CD14-positive monocyte (primary cell): Measurements from ENCODE around the gene SPINT2. TPM values are rescaled to one million over a fixed set of nuclear protein-coding genes. Genes with fewer than 3 reads are reported as not detected.
A peak's percentile ranks its signal among the peaks of the same experiment; 100 is the strongest.

Experiments
- DNase-seq, 3 donors: peaks; one replicate each; pipeline ENCODE4 v3.0.0-alpha.2; 2011 to 2022
- H2AFZ ChIP-seq: 2 replicates; pipeline ENCODE4 v1.6.0; 2012; ENCODE audit warnings: mild to moderate bottlenecking, low read depth, low read length, inconsistent platforms; ENCODE audit not compliant: insufficient read depth, poor library complexity, severe bottlenecking
- H3K27ac ChIP-seq, 2 donors: 1 replicate in 1 of 2; 2 replicates in 1 of 2; pipeline ENCODE4 v1.5.1; 2012 to 2013; ENCODE audit warnings: low read length in 2 of 2, control low read depth in 1 of 2, inconsistent platforms in 1 of 2, low read depth in 1 of 2, mild to moderate bottlenecking in 1 of 2
- H3K27me3 ChIP-seq, 2 donors: one replicate each; pipeline versions ENCODE4 v1.6.0 to v1.6.1; 2011 to 2013; ENCODE audit warnings: low read length in 2 of 2; ENCODE audit not compliant: control insufficient read depth in 2 of 2, insufficient read depth in 2 of 2
- H3K36me3 ChIP-seq, 2 donors: replicated peaks in 1 of 2; 1 replicate in 1 of 2; 2 replicates in 1 of 2; pipeline versions ENCODE4 v1.5.1 to v1.6.1; 2012 to 2013; ENCODE audit warnings: low read length in 2 of 2, control low read depth in 1 of 2, inconsistent platforms in 1 of 2, mild to moderate bottlenecking in 1 of 2; ENCODE audit not compliant: insufficient read depth in 2 of 2, control insufficient read depth in 1 of 2
- H3K4me1 ChIP-seq, 2 donors: 1 replicate in 1 of 2; 2 replicates in 1 of 2; pipeline versions ENCODE4 v1.5.1 to v1.6.1; 2012 to 2013; ENCODE audit warnings: low read length in 2 of 2, control low read depth in 1 of 2, inconsistent platforms in 1 of 2, mild to moderate bottlenecking in 1 of 2, moderate library complexity in 1 of 2; ENCODE audit not compliant: insufficient read depth in 2 of 2, control insufficient read depth in 1 of 2
- H3K4me2 ChIP-seq: replicated peaks from 2 replicates; pipeline ENCODE3; 2012; ENCODE audit warnings: low read length, moderate library complexity, mild to moderate bottlenecking; ENCODE audit not compliant: poor library complexity, severe bottlenecking; ENCODE audit errors: extremely low read depth
- H3K4me3 ChIP-seq, 3 experiments: fragments of 200-600 bp in 1 of 3; sonication (generic) in 1 of 3; replicated peaks in 1 of 3; 1 replicate in 2 of 3; 2 replicates in 1 of 3; pipeline ENCODE4 v1.5.1; 2011 to 2013; ENCODE audit warnings: low read length in 3 of 3, mild to moderate bottlenecking in 3 of 3, control low read depth in 2 of 3, low read depth in 2 of 3, inconsistent platforms in 1 of 3, moderate library complexity in 1 of 3
- H3K79me2 ChIP-seq: 2 replicates; pipeline ENCODE4 v1.6.0; 2012; ENCODE audit warnings: mild to moderate bottlenecking, control low read depth, inconsistent platforms, low read length, moderate library complexity; ENCODE audit not compliant: insufficient read depth
- H3K9ac ChIP-seq: 2 replicates; pipeline ENCODE4 v1.6.0; 2017; ENCODE audit warnings: low read length, mild to moderate bottlenecking; ENCODE audit not compliant: insufficient read depth, poor library complexity, severe bottlenecking
- H3K9me3 ChIP-seq, 2 donors: replicated peaks in 1 of 2; 1 replicate in 1 of 2; 2 replicates in 1 of 2; pipeline versions ENCODE4 v1.5.1 to v1.6.1; 2012 to 2013; ENCODE audit warnings: low read length in 2 of 2, control low read depth in 1 of 2; ENCODE audit not compliant: control insufficient read depth in 1 of 2, insufficient read depth in 1 of 2
- H4K20me1 ChIP-seq: 2 replicates; pipeline ENCODE4 v1.6.0; 2012; ENCODE audit warnings: mild to moderate bottlenecking, low read length, control low read depth, moderate library complexity; ENCODE audit not compliant: insufficient read depth
- H3K27ac Mint-ChIP-seq, 7 donors: one replicate each; pipeline ENCODE4 v1.8.0; 2020; ENCODE audit warnings: mild to moderate bottlenecking in 7 of 7, mixed read lengths in 7 of 7, moderate library complexity in 6 of 7, inconsistent platforms in 2 of 7
- H3K27me3 Mint-ChIP-seq, 3 donors: one replicate each; pipeline ENCODE4 v1.8.0; 2021 to 2022; ENCODE audit warnings: low read depth in 3 of 3, mild to moderate bottlenecking in 3 of 3, mixed read lengths in 3 of 3, moderate library complexity in 3 of 3, inconsistent platforms in 1 of 3
- H3K36me3 Mint-ChIP-seq, 2 donors: one replicate each; pipeline ENCODE4 v1.8.0; 2020; ENCODE audit warnings: mixed read lengths in 2 of 2, inconsistent platforms in 1 of 2, mild to moderate bottlenecking in 1 of 2
- H3K4me1 Mint-ChIP-seq: one replicate; pipeline ENCODE4 v1.8.0; 2020; ENCODE audit warnings: mild to moderate bottlenecking, mixed read lengths
- H3K4me3 Mint-ChIP-seq, 2 donors: one replicate each; pipeline ENCODE4 v1.8.0; 2020; ENCODE audit warnings: mild to moderate bottlenecking in 2 of 2, mixed read lengths in 2 of 2, moderate library complexity in 1 of 2
- H3K9me3 Mint-ChIP-seq, 7 donors: one replicate each; pipeline ENCODE4 v1.8.0; 2020 to 2022; ENCODE audit warnings: mixed read lengths in 7 of 7, mild to moderate bottlenecking in 6 of 7, moderate library complexity in 6 of 7, inconsistent platforms in 2 of 7
- WGBS: methylation state at CpG from one replicate; pipeline ENCODE4 v1.1.5; 2013; ENCODE audit warnings: missing lambda C conversion rate; ENCODE audit not compliant: insufficient coverage; 5-methylcytosine and 5-hydroxymethylcytosine counted together
- intact Hi-C, 2 donors: fragments of 100-400 bp; cut with micrococcal nuclease; formaldehyde crosslinking; loops; one replicate each; pipeline versions ENCODE4 v1.15.0 to v1.15.1; 2023
- polyA plus RNA-seq, 3 donors: library from polyadenylated mRNA; depleted of rRNA in 1 of 3; unstranded in 2 of 3; stranded (reverse) in 1 of 3; fragments of 300-500 nt in 2 of 3; fragments of >200 nt in 1 of 3; fragmentation: Illumina TruSeq in 2 of 3; gene quantifications; 1 replicate in 2 of 3; 2 replicates in 1 of 3; pipeline ENCODE4 v1.2.3, GENCODE V29; 2012 to 2021
- TF ChIP-seq, protein P1 (sequence below): fragments of 200-600 bp; IDR thresholded peaks from one replicate; pipeline ENCODE4 v1.8.0; 2022; ENCODE audit warnings: antibody characterized with exemption, mild to moderate bottlenecking

SPINT2 gene
- polyA plus RNA-seq, 3 donors = 42.9 to 139 (median 114) TPM

DNA sequence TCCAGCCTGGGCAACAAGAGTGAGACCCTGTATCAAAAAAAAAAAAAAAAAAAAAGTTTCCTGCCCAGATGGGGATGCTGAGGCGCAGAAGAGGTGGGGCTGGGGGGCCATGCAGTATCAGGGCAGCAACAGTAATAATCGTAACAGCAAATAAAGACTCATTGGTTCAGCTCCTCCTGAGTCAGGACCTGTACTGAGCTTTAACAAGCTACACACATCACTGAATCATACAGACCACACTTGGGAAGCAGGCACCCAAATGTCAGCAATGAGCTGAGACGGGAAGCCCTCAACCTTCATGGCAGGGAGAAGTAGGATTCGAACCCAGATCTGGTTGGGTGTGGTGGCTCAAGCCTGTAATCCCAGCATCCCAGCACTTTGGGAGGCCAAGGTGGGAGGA lies 29.8 kb upstream of the SPINT2 start:
- Histone ChIP-seq H3K4me1 (no peaks in the 10 kb centered on the region), H3K4me3 (no peak overlapping the region), H3K4me2 (no peak overlapping the region), H4K20me1 (no peaks in the 10 kb centered on the region), H3K79me2 (no peaks in the 10 kb centered on the region), H3K27ac (no peak overlapping the region), H3K9me3 (peaks cover 0 to 4% of the 10 kb centered on the region in 2 donors), H3K27me3 (peaks cover 14 to 24% of the 10 kb centered on the region in 2 donors), H3K9ac (no peak overlapping the region), H3K36me3 (no peaks in the 10 kb centered on the region), H2AFZ (no peak overlapping the region)
- TF ChIP-seq, protein P1, sequence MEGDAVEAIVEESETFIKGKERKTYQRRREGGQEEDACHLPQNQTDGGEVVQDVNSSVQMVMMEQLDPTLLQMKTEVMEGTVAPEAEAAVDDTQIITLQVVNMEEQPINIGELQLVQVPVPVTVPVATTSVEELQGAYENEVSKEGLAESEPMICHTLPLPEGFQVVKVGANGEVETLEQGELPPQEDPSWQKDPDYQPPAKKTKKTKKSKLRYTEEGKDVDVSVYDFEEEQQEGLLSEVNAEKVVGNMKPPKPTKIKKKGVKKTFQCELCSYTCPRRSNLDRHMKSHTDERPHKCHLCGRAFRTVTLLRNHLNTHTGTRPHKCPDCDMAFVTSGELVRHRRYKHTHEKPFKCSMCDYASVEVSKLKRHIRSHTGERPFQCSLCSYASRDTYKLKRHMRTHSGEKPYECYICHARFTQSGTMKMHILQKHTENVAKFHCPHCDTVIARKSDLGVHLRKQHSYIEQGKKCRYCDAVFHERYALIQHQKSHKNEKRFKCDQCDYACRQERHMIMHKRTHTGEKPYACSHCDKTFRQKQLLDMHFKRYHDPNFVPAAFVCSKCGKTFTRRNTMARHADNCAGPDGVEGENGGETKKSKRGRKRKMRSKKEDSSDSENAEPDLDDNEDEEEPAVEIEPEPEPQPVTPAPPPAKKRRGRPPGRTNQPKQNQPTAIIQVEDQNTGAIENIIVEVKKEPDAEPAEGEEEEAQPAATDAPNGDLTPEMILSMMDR = no peak
- no peak for DNase-seq
- Mint-ChIP-seq H3K9me3 (peaks cover 0 to 11% (median 2%) of the 10 kb centered on the region in 7 donors), H3K27me3 (peaks cover 21 to 37% (median 31%) of the 10 kb centered on the region in 3 donors), H3K4me3 (no peak overlapping the region), H3K36me3 (no peaks in the 10 kb centered on the region), H3K4me1 (no peaks in the 10 kb centered on the region), H3K27ac (no peak overlapping the region)
- WGBS = 100% methylated on average over 1 of the region's 4 CpGs
- intact Hi-C loops = loop anchor here (5.0 kb wide), 2 partner anchors 138 to 332 kb away; partner anchors contain the start of gene PSMD8 (in 1 of the 2)

DNA sequence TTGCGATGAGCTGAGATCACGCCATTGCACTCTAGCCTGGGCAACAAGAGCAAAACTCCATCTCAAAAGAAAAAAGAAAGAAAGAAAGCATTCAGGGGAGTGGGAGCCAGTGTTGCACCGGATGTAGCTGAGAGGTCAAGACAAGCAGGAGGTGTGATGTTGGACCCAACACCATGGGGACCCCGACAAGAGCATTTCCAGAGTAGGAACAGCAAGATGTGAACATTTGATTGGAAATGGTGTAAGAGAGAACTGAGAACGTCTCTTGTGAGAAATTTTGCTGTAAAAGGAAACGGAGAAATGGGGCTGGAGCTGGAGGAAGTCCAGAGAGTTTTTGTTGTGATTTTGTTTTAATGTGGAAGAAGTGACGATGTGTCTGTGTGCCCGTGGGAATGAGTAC lies 24.6 kb upstream of the SPINT2 start:
- no peak overlapping the region for H3K4me3 Mint-ChIP-seq
- H3K27ac Mint-ChIP-seq = peak overlapping the region in 2 of 7 donors; percentile 2 to 34
- intact Hi-C loops = loop anchor here in 1 of 2 donors (5.0 kb wide), 1 partner anchor 338 kb away; no protein-coding TSS in a partner anchor

More for the DNA sequence above, 24.6 kb upstream of the SPINT2 start:
- no peak overlapping the region for H3K9ac ChIP-seq
- 75% methylated on average over 7 of the region's 8 CpGs for WGBS
- TF ChIP-seq, protein P1 = no peak
- H4K20me1 ChIP-seq = no peaks in the 10 kb centered on the region
- no peaks in the 10 kb centered on the region for H3K36me3 ChIP-seq
- no peak overlapping the region for H3K4me3 ChIP-seq
- no peak overlapping the region for H3K4me2 ChIP-seq
- Mint-ChIP-seq H3K9me3 (peaks cover 0 to 1% (median 0%) of the 10 kb centered on the region in 7 donors), H3K27me3 (peaks cover 8 to 12% (median 10%) of the 10 kb centered on the region in 3 donors), H3K4me1 (peaks cover 5% of the 10 kb centered on the region), H3K36me3 (no peaks in the 10 kb centered on the region)
- no peaks in the 10 kb centered on the region for H3K27me3 ChIP-seq
- H3K27ac ChIP-seq = no peak overlapping the region
- H3K79me2 ChIP-seq = no peaks in the 10 kb centered on the region
- no peaks in the 10 kb centered on the region for H3K9me3 ChIP-seq
- no peak overlapping the region for H2AFZ ChIP-seq
- H3K4me1 ChIP-seq = no peaks in the 10 kb centered on the region
- DNase-seq = no peak
